A549 (cell line): ENCODE results near the gene ZNF600.

Source experiments
- CHD2 ChIP-seq: fragments of 150-350 bp; IDR thresholded peaks from 2 replicates; pipeline ENCODE4 v1.6.1; 2014; ENCODE audit warnings: low read length; ENCODE audit not compliant: partially characterized antibody
- EHF ChIP-seq: fragments of 250-450 bp; sonication (Bioruptor Pico); IDR thresholded peaks from 2 replicates; pipeline ENCODE4 v1.5.0; 2020; ENCODE audit warnings: mild to moderate bottlenecking
- EP300 ChIP-seq, 2 experiments: fragments of >200 bp; sonication (Bioruptor Twin); formaldehyde crosslinking; IDR thresholded peaks; 2 replicates in 1 of 2; 3 replicates in 1 of 2; pipeline ENCODE4 v1.6.1; 2016 to 2017
- KDM1A ChIP-seq: fragments of 200-600 bp; sonication (generic); IDR thresholded peaks from 2 replicates; pipeline ENCODE4 v1.6.1; 2016; ENCODE audit warnings: low read depth, mild to moderate bottlenecking
- POLR2A ChIP-seq: IDR thresholded peaks from 2 replicates; pipeline ENCODE4 v1.6.1; 2012; ENCODE audit warnings: mild to moderate bottlenecking, low read length
- TF ChIP-seq, protein P1 (sequence below): IDR thresholded peaks from 2 replicates; pipeline ENCODE4 v1.6.1; 2012
- TF ChIP-seq, protein P2 (sequence below): fragments of 200-600 bp; sonication (generic); IDR thresholded peaks from 2 replicates; pipeline ENCODE4 v1.6.1; 2016; ENCODE audit warnings: antibody characterized with exemption, mild to moderate bottlenecking, moderate library complexity

DNA sequence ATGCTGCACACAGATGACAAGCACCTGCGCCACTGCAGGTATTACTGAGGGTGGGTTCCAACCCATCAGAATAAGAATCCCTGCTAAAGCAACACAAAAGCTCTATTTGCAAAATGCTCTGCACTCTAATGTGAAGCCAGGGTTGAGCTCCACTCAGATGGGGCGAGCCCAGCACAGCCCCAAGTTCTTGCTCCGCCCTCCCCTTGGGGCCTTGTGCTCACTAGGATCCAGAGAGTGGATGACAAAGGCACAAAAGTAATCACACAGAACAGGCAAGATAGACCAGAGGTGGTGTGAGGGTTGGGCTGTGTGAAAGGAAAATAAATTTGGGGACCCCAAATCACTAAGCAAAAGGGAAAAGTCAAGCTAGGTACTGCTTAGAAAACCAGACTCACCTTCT, 43.5 kb downstream of the ZNF600 start:
- TF ChIP-seq EP300 (IDR thresholded peaks at IDR 0.05) = no peak
- no peak for TF ChIP-seq POLR2A
- TF ChIP-seq, protein P1, sequence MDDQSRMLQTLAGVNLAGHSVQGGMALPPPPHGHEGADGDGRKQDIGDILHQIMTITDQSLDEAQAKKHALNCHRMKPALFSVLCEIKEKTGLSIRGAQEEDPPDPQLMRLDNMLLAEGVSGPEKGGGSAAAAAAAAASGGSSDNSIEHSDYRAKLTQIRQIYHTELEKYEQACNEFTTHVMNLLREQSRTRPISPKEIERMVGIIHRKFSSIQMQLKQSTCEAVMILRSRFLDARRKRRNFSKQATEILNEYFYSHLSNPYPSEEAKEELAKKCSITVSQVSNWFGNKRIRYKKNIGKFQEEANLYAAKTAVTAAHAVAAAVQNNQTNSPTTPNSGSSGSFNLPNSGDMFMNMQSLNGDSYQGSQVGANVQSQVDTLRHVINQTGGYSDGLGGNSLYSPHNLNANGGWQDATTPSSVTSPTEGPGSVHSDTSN = no peak
- TF ChIP-seq, protein P2, sequence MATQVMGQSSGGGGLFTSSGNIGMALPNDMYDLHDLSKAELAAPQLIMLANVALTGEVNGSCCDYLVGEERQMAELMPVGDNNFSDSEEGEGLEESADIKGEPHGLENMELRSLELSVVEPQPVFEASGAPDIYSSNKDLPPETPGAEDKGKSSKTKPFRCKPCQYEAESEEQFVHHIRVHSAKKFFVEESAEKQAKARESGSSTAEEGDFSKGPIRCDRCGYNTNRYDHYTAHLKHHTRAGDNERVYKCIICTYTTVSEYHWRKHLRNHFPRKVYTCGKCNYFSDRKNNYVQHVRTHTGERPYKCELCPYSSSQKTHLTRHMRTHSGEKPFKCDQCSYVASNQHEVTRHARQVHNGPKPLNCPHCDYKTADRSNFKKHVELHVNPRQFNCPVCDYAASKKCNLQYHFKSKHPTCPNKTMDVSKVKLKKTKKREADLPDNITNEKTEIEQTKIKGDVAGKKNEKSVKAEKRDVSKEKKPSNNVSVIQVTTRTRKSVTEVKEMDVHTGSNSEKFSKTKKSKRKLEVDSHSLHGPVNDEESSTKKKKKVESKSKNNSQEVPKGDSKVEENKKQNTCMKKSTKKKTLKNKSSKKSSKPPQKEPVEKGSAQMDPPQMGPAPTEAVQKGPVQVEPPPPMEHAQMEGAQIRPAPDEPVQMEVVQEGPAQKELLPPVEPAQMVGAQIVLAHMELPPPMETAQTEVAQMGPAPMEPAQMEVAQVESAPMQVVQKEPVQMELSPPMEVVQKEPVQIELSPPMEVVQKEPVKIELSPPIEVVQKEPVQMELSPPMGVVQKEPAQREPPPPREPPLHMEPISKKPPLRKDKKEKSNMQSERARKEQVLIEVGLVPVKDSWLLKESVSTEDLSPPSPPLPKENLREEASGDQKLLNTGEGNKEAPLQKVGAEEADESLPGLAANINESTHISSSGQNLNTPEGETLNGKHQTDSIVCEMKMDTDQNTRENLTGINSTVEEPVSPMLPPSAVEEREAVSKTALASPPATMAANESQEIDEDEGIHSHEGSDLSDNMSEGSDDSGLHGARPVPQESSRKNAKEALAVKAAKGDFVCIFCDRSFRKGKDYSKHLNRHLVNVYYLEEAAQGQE = no peak
- TF ChIP-seq KDM1A = no peak
- TF ChIP-seq EHF (CRISPR knock-in tag) = no peak
- no peak for TF ChIP-seq CHD2
